GM10248 (cell line): ENCODE data around the gene TRIM71.
"Not testable (repeated sequence)": the region's sequence is repeated elsewhere in the genome, so short reads cannot be mapped to it uniquely, and the experiment has no call there.

Experiments used
- CTCF ChIA-PET: fragments of 300-600 bp; sonication (Branson Sonifier 250); formaldehyde crosslinking; extraction: SDS; loops from one replicate; lab custom pipeline; 2021; ENCODE audit warnings: antibody characterized with exemption; lab: Yijun Ruan, JAX
- POLR2A ChIA-PET: fragments of 350-650 bp; sonication (Branson Sonifier 250); formaldehyde crosslinking; extraction: SDS; loops from one replicate; lab custom pipeline; 2020; ENCODE audit warnings: antibody characterized with exemption; lab: Yijun Ruan, JAX
- DNase-seq: peaks from one replicate; pipeline ENCODE4 v3.0.0; 2012; ENCODE audit errors: extremely low spot score
- CTCF ChIP-seq: IDR thresholded peaks from 2 replicates; pipeline ENCODE4 v1.5.1; 2012; ENCODE audit warnings: mild to moderate bottlenecking, low read depth; ENCODE audit errors: extremely low read depth, missing control alignments, control extremely low read depth

Gene TRIM71

GRCh38 chr3:32817558-32818228 is at the start of gene TRIM71:
Gene TRIM71 (plus strand): TSS chr3:32817997. CDS start chr3:32818081, 84 bp downstream.
- TF ChIP-seq CTCF = no peak
- CTCF ChIA-PET = no interaction called here
- POLR2A ChIA-PET = no interaction called here
- no peak for DNase-seq

DNA sequence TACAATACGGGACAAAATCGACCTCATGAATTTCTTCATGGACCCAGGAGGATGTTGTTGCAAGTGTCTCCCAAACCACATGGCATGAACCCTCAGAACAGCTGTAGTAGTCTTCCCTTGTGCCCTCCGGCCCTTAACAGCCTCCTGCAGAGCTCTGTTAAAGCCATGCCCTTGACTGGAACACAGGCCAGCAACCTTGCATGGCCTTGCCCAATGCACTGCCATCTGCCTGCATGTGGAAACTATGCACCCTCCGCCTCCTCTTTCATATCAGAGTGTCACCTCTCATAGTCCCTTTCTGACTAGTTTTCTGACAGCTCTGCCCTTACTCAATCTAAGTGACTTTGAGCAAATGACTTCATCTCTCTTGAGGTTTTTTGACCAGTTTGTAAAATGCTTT is 39.4 kb upstream of the TRIM71 start:
- POLR2A ChIA-PET = no interaction called here
- DNase-seq = no peak
- no peak for TF ChIP-seq CTCF
- CTCF ChIA-PET = interaction anchor here (1.4 to 1.7 kb wide), 2 partner anchors 9 to 10 kb away, joined by 4 read pairs; no protein-coding TSS in a partner anchor

- no peak for DNase-seq
- ChIA-PET POLR2A (no interaction called here), CTCF (interaction anchor here (1.0 to 3.8 kb wide), 12 partner anchors 7 to 470 kb away, joined by 3 to 21 read pairs (median 5); no protein-coding TSS in a partner anchor)
- TF ChIP-seq CTCF = no peak
Measured at GRCh38 chr3:32780071-32780734, 37.6 kb upstream of the TRIM71 start.

- TF ChIP-seq CTCF = no peak
- ChIA-PET CTCF (interaction anchor here (1.0 to 3.8 kb wide), 15 partner anchors 8 to 470 kb away, joined by 3 to 21 read pairs (median 5); no protein-coding TSS in a partner anchor), POLR2A (no interaction called here)
- DNase-seq = peak; percentile 55
Measured at GRCh38 chr3:32780735-32781210, 37.0 kb upstream of the TRIM71 start.

- peak; percentile 89 for DNase-seq
- TF ChIP-seq CTCF = peak; percentile 95
- ChIA-PET CTCF (interaction anchor here (0.7 to 3.8 kb wide), 20 partner anchors 8 to 471 kb away, joined by 3 to 21 read pairs (median 4); no protein-coding TSS in a partner anchor), POLR2A (no interaction called here)
Measured at GRCh38 chr3:32781211-32781968, 36.4 kb upstream of the TRIM71 start.

GRCh38 chr3:32781969-32782270 is 35.9 kb upstream of the TRIM71 start:
- CTCF ChIA-PET = interaction anchor here (0.7 to 3.8 kb wide), 14 partner anchors 9 to 275 kb away, joined by 3 to 21 read pairs (median 4); no protein-coding TSS in a partner anchor
- DNase-seq, POLR2A ChIA-PET: not testable (repeated sequence)

- no peak for DNase-seq
- TF ChIP-seq CTCF = no peak
- ChIA-PET CTCF (interaction anchor here (1.0 to 3.8 kb wide), 11 partner anchors 9 to 272 kb away, joined by 3 to 21 read pairs (median 4); no protein-coding TSS in a partner anchor), POLR2A (no interaction called here)
Measured at GRCh38 chr3:32782407-32782806, 35.4 kb upstream of the TRIM71 start.
